ENCODE results near the gene DICER1. TPM values are rescaled to one million over a fixed set of nuclear protein-coding genes. Genes with fewer than 3 reads are reported as not detected.
A peak's percentile ranks its signal among the peaks of the same experiment; 100 is the strongest.

The DICER1 gene
- total RNA-seq, 1 donor from 2014 or later: 118 TPM

- no peaks in the 10 kb centered on the region for H3K27me3 Mint-ChIP-seq
- peaks cover 32% of the 10 kb centered on the region for H3K4me1 Mint-ChIP-seq (ENCODE audit: low read depth)
- peaks cover 5% of the 10 kb centered on the region for H3K36me3 Mint-ChIP-seq (ENCODE audit: insufficient read depth)
- TF ChIP-seq, protein P1, sequence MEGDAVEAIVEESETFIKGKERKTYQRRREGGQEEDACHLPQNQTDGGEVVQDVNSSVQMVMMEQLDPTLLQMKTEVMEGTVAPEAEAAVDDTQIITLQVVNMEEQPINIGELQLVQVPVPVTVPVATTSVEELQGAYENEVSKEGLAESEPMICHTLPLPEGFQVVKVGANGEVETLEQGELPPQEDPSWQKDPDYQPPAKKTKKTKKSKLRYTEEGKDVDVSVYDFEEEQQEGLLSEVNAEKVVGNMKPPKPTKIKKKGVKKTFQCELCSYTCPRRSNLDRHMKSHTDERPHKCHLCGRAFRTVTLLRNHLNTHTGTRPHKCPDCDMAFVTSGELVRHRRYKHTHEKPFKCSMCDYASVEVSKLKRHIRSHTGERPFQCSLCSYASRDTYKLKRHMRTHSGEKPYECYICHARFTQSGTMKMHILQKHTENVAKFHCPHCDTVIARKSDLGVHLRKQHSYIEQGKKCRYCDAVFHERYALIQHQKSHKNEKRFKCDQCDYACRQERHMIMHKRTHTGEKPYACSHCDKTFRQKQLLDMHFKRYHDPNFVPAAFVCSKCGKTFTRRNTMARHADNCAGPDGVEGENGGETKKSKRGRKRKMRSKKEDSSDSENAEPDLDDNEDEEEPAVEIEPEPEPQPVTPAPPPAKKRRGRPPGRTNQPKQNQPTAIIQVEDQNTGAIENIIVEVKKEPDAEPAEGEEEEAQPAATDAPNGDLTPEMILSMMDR (IDR thresholded peaks at IDR 0.05; ENCODE audit: unreplicated experiment): no peak
- DNase-seq (ENCODE audit: low spot score, unreplicated experiment): no peak
- H3K27ac Mint-ChIP-seq: peak overlapping the region; percentile 67
- no peaks in the 10 kb centered on the region for H3K9me3 Mint-ChIP-seq (ENCODE audit: low read depth)
- no peak overlapping the region for H3K4me3 Mint-ChIP-seq (ENCODE audit: low read depth)
Observed at GRCh38 chr14:95195031-95195430, 37.7 kb upstream of the DICER1 start.

DNA sequence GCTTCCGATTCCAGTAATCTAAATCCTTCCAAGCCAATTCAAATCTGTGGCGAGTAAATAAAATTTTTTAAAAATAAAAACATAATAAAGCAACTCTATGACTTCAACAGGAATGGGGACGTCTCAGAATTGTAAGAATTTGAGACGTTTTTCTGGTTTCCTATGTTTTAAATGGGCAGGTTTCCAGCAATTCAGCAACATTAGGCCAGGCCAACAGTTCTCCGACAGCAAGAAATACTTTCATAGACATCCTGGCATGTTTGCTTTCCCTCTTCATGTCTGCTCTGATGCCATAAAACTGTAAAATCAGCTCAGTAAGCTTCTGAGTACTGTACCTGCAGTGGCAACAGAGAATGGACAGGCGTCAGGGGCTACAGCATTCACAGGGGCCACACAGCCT, 35.8 kb upstream of the DICER1 start:
- TF ChIP-seq, protein P1 (IDR thresholded peaks at IDR 0.05; ENCODE audit: unreplicated experiment): no peak
- Mint-ChIP-seq H3K27me3 (no peaks in the 10 kb centered on the region), H3K27ac (no peak overlapping the region), H3K9me3 (ENCODE audit: low read depth) (peaks cover 5% of the 10 kb centered on the region), H3K4me1 (ENCODE audit: low read depth) (peaks cover 21% of the 10 kb centered on the region), H3K4me3 (ENCODE audit: low read depth) (no peak overlapping the region), H3K36me3 (ENCODE audit: insufficient read depth) (peaks cover 11% of the 10 kb centered on the region)
- DNase-seq (ENCODE audit: low spot score, unreplicated experiment): no peak

- TF ChIP-seq, protein P1 (IDR thresholded peaks at IDR 0.05; ENCODE audit: unreplicated experiment): no peak
- peaks cover 15% of the 10 kb centered on the region for H3K36me3 Mint-ChIP-seq (ENCODE audit: insufficient read depth)
- no peak overlapping the region for H3K27ac Mint-ChIP-seq
- H3K4me1 Mint-ChIP-seq (ENCODE audit: low read depth): peaks cover 18% of the 10 kb centered on the region
- H3K27me3 Mint-ChIP-seq: no peaks in the 10 kb centered on the region
- peaks cover 10% of the 10 kb centered on the region for H3K9me3 Mint-ChIP-seq (ENCODE audit: low read depth)
- no peak for DNase-seq (ENCODE audit: low spot score, unreplicated experiment)
- H3K4me3 Mint-ChIP-seq (ENCODE audit: low read depth): no peak overlapping the region
Observed at GRCh38 chr14:95192311-95192710, 35.0 kb upstream of the DICER1 start.

DNA sequence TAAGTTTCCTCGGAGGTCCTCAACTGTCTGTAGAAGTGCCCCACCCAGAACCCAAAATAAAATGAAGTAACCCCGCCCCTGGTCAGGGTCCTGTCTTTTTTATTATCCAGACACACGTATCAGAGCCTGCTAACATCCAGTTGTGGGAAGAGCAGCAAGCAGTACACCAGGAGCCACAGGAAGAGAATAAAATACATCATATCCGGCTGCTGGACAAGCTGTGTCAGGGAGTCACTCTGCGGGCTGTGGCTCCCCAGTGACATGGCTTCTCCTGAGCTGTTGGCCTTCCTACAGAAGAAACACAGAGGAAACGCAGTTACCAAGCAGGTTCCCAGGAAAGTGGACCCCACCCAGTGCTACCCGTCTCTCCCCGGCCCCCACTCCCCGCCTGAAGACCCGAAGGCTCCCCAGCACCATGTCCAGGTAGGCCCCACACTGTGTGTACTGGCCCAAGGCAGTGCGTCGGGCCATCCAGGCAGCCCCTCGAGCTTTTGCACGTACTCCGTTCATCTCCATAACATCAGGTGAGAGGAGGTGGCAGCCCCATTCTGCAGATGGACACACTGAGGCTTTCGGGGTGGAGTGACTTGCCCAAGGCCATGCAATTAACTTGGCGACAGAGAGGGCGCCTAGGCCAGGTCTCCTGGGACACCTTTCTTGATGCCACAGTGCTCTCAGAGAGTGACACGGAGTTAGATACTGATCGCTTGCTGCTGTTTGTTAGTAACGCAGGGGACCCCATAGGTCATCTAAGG, 34.3 kb upstream of the DICER1 start:
- Mint-ChIP-seq H3K36me3 (ENCODE audit: insufficient read depth) (peaks cover 15% of the 10 kb centered on the region), H3K4me3 (ENCODE audit: low read depth) (no peak overlapping the region), H3K27me3 (no peaks in the 10 kb centered on the region), H3K9me3 (ENCODE audit: low read depth) (peaks cover 10% of the 10 kb centered on the region), H3K4me1 (ENCODE audit: low read depth) (peaks cover 13% of the 10 kb centered on the region), H3K27ac (peak overlapping the region; percentile 42)
- TF ChIP-seq, protein P1 (IDR thresholded peaks at IDR 0.05; ENCODE audit: unreplicated experiment): no peak
- DNase-seq (ENCODE audit: low spot score, unreplicated experiment): no peak

- peak overlapping the region; percentile 42 for H3K27ac Mint-ChIP-seq
- peaks cover 10% of the 10 kb centered on the region for H3K4me1 Mint-ChIP-seq (ENCODE audit: low read depth)
- TF ChIP-seq, protein P1 (IDR thresholded peaks at IDR 0.05; ENCODE audit: unreplicated experiment): no peak
- peaks cover 10% of the 10 kb centered on the region for H3K9me3 Mint-ChIP-seq (ENCODE audit: low read depth)
- H3K27me3 Mint-ChIP-seq: no peaks in the 10 kb centered on the region
- DNase-seq (ENCODE audit: low spot score, unreplicated experiment): no peak
- H3K36me3 Mint-ChIP-seq (ENCODE audit: insufficient read depth): peaks cover 15% of the 10 kb centered on the region
- no peak overlapping the region for H3K4me3 Mint-ChIP-seq (ENCODE audit: low read depth)
Observed at GRCh38 chr14:95190857-95191256, 33.5 kb upstream of the DICER1 start.
